ENCODE data around the gene NTM. TPM values are rescaled to one million over a fixed set of nuclear protein-coding genes. Genes with fewer than 3 reads are reported as not detected.

The NTM gene
- polyA plus RNA-seq, 4 donors, result 42.8 to 51.8 (median 45.7) TPM

- DNase-seq (ENCODE audit: low read depth in 4 of 4, low spot score in 2 of 4), result no peak
Measured at GRCh38 chr11:132020001-132020400, 649.6 kb downstream of the NTM start.

- no peak for DNase-seq (ENCODE audit: low read depth in 4 of 4, low spot score in 2 of 4)
Measured at GRCh38 chr11:132022285-132022684, 651.9 kb downstream of the NTM start.

GRCh38 chr11:132022733-132023478 is 652.5 kb downstream of the NTM start:
- peak in 1 of 4 donors; percentile 31 for DNase-seq (ENCODE audit: low read depth in 4 of 4, low spot score in 2 of 4)

GRCh38 chr11:132024587-132025295 is 654.3 kb downstream of the NTM start:
- no peak for DNase-seq (ENCODE audit: low read depth in 4 of 4, low spot score in 2 of 4)

- no peak for DNase-seq (ENCODE audit: low read depth in 4 of 4, low spot score in 2 of 4)
Measured at GRCh38 chr11:132026746-132027145, 656.3 kb downstream of the NTM start.

GRCh38 chr11:132028380-132029240 is 658.2 kb downstream of the NTM start:
- peak in 1 of 4 donors; percentile 68 for DNase-seq (ENCODE audit: low read depth in 4 of 4, low spot score in 2 of 4)

- no peak for DNase-seq (ENCODE audit: low read depth in 4 of 4, low spot score in 2 of 4)
Measured at GRCh38 chr11:132030896-132031295, 660.5 kb downstream of the NTM start.

GRCh38 chr11:132032555-132032954 is 662.1 kb downstream of the NTM start:
- no peak for DNase-seq (ENCODE audit: low read depth in 4 of 4, low spot score in 2 of 4)

- no peak for DNase-seq (ENCODE audit: low read depth in 4 of 4, low spot score in 2 of 4)
Measured at GRCh38 chr11:132033051-132033450, 662.6 kb downstream of the NTM start.

GRCh38 chr11:132035228-132035627 is 664.8 kb downstream of the NTM start:
- DNase-seq (ENCODE audit: low read depth in 4 of 4, low spot score in 2 of 4), result no peak

GRCh38 chr11:132035766-132036165 is 665.4 kb downstream of the NTM start:
- no peak for DNase-seq (ENCODE audit: low read depth in 4 of 4, low spot score in 2 of 4)

GRCh38 chr11:132036220-132036619 is 665.8 kb downstream of the NTM start:
- no peak for DNase-seq (ENCODE audit: low read depth in 4 of 4, low spot score in 2 of 4)

GRCh38 chr11:132036746-132037466 is 666.5 kb downstream of the NTM start:
- no peak for DNase-seq (ENCODE audit: low read depth in 4 of 4, low spot score in 2 of 4)

- DNase-seq (ENCODE audit: low read depth in 4 of 4, low spot score in 2 of 4), result no peak
Measured at GRCh38 chr11:132037467-132037862, 667.0 kb downstream of the NTM start.

- no peak for DNase-seq (ENCODE audit: low read depth in 4 of 4, low spot score in 2 of 4)
Measured at GRCh38 chr11:132037956-132038355, 667.5 kb downstream of the NTM start.

- no peak for DNase-seq (ENCODE audit: low read depth in 4 of 4, low spot score in 2 of 4)
Measured at GRCh38 chr11:132039521-132039920, 669.1 kb downstream of the NTM start.

- DNase-seq (ENCODE audit: low read depth in 4 of 4, low spot score in 2 of 4), result no peak
Measured at GRCh38 chr11:132042296-132042695, 671.9 kb downstream of the NTM start.

GRCh38 chr11:132043714-132044113 is 673.3 kb downstream of the NTM start:
- no peak for DNase-seq (ENCODE audit: low read depth in 4 of 4, low spot score in 2 of 4)

GRCh38 chr11:132045107-132045506 is 674.7 kb downstream of the NTM start:
- no peak for DNase-seq (ENCODE audit: low read depth in 4 of 4, low spot score in 2 of 4)

GRCh38 chr11:132046288-132046865 is 676.0 kb downstream of the NTM start:
- DNase-seq (ENCODE audit: low read depth in 4 of 4, low spot score in 2 of 4), result no peak

All from left renal cortex interstitium (tissue), 4 donors.